NCI-H1417 treated with DMSO at 0.1 percent for 48 hours (cell line): Measurements from ENCODE around the gene TNS1.

Experiments
- DNase-seq: peaks from one replicate; lab custom pipeline; 2025; lab: John Stamatoyannopoulos, UW

The TNS1 gene

DNA sequence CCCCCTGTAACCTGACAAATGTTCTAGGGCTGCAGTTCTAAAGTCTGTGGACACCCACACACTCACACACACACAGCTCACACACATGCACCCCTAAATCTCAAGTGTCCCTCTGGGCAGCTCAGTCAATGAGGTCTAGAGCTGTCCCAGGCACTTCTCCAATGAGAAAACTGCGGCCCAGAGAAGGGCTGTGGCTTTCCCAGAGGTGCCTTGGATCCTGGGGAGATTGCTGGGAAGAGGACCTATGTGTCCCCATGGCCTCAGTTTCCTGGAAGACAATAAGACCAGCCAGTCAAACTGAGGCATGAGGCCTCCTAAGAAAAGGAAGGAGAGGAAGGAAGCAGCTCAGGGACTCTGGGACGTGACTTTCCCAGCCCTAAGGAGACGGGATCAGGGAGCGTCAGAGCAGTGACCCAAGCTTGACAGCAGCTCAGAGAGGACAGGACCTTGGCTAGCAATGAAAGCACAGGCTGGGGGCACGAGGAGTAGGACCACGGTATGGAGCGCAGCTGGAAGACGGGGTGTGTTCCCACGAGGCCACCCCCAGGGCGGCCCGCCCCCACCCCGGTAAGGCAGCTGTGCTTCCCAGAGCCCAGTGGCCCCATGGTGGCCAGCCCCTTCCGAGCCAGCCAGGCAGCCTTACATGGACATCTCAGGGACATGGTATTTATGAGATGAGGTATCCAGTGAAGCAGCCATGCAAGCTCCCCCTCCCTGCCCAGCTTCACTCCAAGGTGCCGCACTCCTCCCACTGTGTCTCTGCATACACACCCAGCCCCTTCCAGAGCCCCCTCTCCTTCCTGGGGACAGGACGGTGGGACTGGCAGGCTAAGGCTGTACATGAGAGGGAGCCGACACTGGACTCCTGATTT is 46.0 kb downstream of the TNS1 start:
- DNase-seq = no peak

DNA sequence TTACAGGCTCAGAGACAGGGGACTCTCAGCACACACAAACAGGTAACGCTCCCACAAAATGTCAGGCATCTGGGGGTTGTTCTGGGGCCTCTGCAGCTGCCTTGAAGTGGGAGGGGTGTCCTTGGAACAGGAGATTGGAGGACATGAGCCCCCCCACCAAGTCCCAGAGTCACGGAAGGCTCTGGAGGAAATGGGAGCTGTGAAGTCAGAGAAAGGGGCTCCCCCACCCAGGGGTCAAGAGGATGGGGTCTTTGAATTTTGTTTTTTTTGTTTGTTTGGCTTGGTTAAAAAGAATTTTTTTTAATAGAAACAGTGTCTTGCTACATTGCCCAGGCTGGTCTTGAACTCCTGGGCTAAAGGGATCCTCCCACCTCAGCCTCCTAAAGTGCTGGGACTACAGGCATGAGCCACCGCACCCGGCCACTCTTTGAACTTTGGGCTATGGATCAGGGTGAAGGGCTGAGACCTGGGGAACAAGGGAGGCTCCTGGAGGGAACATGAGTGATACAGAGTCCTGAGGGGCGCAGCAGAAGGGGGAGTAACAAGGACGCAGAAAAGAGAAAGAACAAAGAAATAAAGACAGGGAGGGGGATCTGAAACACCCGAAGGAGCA is 46.8 kb downstream of the TNS1 start:
- DNase-seq = no peak

DNA sequence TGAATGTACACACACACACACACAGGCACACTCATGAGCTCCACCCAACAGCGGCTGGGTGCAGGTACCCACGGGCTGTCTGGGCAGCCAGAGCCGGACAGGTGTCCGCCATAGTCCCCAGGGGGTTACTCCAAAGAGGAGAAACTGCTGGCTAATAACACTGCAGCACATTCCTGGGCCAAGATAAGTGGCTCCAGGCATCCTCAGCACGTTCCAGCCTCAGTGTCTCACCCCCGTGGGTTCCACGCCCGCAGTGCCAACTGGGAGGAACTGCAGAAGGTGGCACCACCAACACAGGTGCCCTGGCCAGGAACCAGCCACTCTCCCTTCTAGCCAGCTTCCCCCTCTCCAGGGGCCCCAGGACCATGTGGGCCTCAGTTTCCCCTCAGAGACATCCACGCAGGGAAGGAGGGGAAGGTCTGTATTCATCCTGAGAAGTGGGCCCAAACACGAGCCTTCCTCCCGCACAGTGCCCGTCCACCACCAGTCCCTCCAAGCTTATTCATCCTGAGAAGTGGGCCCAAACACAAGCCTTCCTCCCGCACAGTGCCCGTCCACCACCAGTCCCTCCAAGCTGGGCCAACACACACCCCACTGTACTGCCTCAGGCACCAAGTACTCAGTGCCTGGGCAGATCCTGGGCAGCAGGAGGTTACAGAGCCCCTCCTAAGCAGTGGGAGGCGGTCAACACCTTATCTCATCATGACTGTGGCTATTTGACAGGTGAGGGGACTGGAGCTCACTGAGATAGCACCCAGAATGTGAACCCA is 47.6 kb downstream of the TNS1 start:
- no peak for DNase-seq

DNA sequence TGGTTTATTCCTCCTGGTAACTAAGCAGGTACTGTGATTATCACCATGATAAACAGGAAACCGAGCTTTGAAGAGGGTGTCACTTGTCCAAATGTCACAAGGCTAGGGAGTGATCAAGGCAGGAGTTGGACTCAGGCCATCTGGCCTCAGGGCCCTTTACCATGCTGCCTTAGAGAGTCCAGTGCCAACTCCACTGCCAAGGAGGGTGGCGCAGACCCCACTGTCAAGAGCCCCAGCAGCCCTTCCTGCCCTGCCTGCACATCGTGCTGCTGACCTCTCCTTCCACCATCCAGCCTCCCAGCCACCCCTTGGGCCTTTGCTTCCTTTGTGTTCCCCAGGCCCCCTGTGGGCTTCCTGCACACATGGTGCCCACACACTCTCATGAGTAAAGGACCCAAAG is 48.3 kb downstream of the TNS1 start:
- no peak for DNase-seq

DNA sequence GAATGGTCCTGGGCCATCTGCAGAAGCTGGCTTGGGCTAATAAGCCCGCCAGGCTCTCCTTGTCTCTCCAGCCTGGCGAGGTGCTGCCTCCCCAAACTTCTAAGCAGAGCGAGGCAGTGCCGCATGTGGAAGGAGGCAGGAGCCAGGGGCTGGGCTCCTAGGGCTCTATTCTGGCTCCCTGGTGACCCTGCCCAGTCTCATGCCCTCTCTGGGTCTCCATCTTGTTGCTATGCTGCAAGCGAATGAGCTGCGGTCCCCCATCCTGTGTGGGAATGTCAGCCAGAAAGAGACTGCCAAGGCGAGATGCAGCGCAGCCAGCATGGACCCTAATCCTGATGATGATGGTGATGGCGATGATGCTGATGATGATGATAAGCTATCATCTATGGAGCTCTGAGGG is 48.7 kb downstream of the TNS1 start:
- DNase-seq = no peak

DNA sequence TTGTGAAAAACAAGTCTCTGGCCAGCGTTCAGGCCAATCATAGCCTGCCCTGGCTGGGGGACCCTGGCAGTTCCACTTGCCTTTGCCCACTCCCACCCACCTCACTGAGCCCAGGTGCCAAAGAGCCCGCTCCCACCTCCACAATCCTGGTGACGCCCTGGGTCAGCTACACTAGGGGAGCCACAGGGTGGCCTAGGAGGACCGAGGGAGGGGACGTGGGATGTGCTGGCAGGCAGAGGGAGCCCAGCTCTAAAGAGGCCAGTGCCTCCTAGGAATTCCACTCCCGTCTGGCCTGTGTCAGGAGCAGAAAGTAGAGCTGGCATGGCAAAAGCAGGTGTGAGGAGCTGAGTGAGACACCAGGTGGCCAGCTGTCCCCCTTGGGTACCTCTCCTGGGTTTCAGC is 49.3 kb downstream of the TNS1 start:
- DNase-seq = no peak

DNA sequence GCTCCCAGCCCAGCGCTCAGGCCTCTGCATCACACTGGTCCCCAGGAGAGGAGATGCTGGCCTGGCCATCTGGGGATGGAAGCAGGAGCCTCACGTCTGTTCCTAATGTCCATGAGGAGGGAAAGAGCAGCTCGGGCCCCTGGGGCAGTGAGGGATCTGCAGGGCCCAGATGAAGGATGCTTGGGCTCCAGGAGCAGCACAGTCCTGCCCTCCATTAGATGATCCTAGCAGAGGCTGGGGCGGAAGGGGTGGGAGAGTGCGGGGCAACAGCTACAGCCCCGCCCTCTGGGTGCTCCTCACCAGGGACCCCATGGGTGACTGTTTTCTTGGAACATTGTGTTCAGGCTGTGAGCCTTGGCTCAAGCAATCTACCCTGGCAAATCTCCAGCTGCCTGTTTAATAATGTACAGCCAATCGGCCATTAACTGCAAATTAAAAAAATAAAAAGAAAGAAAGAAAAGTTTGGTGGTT is 49.7 kb downstream of the TNS1 start:
- no peak for DNase-seq

DNA sequence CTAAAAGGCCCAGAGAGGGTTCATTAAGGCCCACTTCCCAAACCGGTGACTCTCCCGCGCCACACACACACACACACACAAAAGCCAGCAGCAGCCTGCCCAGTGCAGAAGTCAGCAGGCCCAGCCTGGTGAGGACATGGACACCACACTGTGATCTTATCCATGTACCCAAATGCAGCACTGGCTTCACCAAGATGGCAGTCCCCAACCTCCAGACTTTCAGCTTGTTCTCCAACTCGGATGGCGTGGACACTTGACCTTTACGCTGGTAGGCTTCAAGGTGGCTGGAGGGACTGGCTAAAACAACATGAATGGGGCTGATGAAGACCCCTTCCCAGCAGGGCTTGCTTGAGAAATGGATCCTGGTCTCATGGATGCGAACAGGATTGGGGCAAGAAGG is 50.4 kb downstream of the TNS1 start:
- no peak for DNase-seq

DNA sequence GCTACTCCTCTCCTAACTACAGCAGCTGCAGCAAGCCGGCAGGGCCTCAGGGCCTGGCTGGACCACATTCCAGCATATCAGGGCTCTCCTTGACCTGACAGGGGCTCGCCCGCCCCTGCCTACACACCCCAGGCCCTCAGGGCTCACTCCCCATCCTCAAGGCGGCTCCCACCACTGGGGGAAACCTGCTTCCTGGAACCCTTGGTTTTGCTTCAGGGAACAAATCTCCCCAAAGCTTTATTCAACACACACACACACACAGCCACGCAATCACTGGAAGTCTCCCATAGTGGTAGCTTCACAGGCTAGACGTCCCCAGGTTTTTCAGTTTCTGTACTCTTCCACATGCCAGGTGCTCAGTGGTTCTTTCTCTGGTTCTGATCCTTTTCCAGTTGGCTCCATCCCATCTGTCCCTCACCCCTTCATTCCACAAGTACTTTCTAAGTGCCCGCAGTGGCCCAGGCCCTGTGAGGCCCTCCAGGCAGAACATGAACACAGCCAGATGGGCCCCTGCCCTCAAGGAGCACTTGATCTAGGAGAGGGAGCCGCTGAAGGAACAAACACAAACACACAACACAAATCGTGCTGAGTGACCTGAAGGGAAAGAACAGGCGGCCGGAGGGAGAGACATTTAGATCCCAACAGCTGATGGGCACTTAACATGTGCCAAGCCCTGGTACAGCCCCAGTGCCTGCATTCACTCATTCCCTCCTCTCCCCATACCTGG is 51.1 kb downstream of the TNS1 start:
- DNase-seq = no peak

DNA sequence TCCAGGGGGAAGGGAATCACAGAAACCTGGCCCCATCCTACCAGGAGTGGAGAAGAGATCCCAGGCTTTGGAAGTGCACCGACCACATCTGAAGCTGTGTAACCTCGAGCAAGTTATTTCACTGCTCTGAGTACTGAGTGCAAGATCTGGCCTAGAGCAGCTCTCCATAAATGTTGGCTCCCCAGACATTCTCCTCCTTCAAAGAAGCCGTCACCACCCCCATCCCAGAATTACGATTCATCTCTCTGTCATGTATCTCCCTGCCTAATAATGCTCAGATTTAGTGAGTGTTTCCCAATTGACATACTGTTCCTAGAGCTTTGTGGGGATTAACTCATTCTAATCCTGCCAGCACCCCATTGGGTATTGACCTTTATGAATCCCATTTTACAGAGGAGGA is 51.7 kb downstream of the TNS1 start:
- DNase-seq = no peak

DNA sequence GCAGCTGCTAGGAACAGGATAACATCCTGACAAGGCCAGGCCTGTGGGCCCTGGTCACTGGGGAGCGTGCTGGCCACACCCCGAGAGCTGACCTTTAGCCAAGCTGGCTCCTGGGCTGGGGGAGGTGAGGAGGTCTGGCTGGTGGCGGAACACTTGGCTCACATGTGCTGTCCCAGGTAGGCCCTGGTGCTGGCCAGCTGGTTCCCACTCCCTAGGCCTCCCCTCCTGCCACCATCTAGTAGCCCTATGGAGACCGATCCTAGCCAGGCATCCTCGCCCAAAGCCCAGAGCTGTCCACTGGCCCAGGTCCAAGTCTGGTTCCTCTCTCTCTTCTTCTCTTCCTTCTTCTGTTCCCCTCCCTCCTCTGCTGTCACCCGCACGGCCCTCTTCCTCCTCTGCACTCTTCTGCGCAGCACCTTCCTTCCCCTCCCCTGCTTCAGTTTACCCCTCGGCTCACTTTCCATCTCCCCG is 52.4 kb downstream of the TNS1 start:
- DNase-seq = no peak

DNA sequence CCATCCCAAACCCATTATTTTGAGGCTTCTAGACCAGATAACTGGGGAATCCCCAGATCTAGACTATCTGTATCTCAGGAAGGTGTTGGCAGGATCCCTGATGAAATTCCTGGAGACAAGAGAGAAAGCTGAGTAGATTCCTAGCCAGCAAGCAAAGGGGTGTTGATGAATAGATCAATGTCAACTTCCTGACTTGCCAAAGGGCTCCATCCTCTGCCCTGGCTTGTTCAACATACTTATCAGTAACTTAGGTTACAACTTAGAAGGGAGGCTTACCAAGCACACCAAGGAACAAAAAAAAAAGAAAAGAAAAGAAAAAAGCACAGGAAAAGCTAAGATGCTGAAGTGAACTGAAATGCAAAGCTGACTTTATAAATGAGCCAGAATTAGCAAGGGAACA is 53.3 kb downstream of the TNS1 start:
- no peak for DNase-seq

DNA sequence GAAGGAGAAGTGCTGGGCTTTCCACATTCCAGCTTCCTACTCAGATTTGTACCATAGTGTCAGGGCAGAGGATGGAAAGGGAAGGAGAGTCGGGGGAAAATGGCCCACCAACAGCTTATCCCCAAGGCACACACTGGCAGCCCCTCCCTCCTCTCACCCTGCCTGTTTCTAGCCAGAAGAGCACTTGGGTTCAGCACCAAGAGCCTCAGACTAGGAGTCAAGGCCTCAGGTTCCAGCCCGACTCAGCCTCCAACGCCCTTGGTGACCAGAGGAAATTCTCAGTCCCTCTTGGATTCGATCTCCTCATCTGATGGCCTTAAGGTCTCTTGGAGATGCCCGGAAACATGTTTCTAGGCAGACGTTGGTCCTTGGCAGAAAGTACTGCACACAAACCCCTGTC is 53.9 kb downstream of the TNS1 start:
- no peak for DNase-seq

DNA sequence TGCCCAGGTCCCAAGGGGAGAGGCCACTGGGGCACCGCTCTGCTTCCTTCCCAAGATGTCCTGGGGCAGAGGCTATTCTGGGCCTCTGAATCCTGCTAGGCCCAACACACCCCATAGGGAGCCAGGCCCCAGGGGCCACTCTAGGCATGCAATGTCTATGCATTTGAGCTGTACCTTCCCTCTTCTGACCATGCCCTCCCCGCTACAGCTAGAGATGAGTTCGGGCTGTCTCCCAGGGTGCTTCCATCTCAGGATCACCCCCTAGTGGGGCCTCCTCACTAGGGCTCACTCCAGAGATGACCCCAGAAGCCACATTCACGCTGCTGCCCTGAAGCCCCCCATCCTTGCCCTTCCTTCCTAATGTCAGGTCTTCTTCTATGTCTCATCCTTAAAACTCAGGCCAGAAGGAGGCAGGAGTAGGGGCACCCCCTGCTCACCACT is 54.4 kb downstream of the TNS1 start:
- DNase-seq = no peak

DNA sequence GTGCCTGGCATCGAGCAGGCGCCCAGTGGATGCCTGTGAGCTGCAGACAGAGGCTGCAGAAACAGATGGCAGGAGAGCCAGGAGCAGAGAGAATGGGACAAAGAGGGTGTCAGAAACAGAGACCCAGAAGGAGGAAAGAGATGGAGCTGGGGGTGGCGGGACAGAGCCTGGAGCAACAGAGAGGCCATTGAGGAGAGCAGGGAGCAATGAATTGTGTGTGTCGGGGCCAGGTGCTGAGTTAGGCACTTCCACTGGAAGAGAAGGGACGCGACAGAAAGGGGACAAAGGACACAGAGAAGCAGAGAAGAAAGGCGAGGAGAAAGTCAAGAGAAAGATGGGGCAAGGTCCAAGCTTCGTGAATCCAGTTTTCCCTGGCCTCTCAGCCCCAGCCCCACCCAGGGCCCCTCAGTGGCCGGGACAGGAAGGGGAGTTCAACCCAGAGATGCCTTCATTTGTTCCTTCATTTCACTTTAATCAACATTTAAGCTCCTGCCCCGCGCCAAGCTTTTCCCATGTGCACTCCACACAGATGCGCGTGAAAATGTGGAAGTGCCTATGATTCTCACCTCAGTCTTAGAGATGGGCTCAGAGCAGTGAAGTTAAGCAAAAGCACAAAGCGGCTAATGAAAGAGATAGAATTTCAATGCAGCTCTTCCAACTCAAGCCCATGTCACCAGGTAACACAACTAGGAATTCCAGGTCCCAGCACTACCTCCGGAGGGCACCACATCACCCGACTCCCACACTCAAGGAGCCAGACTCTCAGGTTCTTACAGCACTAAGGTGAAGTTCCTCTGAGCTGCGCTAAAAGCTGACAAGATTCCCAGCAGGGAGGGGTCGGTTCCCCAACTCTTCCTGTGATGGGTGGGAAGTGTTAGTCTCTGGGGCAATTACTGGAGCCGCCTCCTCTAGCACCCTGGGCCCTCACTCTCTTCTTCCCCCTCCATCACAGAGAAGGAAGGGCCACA is 55.1 kb downstream of the TNS1 start:
- no peak for DNase-seq

DNA sequence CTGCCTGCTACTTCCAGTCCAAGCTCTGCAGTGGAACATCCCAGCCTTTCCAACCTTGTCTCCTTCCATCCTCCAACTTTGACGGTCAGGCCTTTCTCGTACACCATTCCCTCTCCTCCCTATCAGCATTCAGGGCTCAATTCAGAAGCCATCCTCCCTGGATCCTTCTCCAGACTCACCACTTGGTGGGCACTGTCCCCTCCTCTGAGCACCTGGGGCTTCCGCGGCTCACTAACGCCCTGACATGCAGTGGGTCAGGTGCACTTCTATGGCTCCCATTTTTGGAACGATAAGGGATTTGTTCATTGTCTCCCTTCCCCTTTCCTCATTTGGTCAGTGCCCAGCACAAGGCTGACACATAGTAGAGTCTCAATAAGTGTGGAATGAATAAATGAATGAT is 56.7 kb downstream of the TNS1 start:
- no peak for DNase-seq

DNA sequence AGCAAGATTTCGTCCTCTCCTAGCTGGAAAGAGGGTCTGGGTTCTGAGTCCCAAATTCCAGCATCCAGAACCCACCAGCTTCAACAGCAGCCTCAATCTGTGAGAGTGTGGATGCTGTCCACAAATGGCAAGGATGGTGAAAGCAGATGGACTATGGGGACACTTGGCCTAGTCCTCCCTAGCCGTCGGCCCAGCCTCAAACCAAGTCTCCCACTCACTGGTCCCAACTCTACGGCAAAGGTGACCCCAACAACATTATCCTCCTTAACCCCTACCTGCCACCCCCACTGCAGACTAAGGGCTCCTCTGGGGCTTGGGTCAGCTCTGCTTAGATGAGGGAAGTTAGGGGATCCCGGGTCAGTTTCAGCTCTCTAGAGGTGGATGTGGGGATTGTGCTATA is 57.3 kb downstream of the TNS1 start:
- DNase-seq = no peak

DNA sequence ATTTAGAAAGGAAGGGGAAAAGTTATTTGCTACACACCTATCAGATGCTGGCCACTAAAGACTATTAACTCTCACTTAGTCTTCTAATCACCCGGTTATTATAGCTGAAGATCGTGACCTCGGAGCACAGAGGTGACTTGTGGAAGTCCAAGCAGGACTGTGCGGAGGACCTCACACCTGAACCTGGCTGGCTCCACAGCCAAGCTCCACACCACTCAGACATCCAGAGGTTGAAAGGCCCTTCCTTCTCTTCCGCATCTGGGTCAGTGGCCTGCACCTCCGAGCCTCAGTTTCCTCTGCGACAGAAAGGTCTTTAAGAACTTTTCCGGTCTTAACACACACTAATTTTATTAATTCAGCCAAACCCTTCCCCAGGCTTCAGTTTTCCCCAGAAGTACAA is 57.9 kb downstream of the TNS1 start:
- DNase-seq = no peak

DNA sequence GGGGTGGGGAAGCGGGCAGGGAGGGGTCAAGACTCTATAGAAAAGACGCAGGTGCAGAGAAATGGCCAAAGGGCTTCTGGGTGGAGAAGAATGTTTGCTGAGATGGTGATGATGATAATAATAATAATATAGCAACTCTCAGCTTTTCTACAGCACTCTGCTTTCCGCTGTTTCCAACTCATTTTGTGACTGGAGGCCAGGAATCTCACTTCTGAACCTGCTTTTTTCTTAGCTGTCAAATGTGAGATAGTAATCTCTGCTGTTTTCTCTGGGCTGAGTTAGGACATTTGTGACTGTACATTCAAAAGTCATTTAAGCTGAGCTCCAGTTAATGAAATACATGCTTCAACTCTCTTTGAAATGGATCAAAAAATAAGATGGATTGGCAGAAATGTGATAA is 58.4 kb downstream of the TNS1 start:
- no peak for DNase-seq

DNA sequence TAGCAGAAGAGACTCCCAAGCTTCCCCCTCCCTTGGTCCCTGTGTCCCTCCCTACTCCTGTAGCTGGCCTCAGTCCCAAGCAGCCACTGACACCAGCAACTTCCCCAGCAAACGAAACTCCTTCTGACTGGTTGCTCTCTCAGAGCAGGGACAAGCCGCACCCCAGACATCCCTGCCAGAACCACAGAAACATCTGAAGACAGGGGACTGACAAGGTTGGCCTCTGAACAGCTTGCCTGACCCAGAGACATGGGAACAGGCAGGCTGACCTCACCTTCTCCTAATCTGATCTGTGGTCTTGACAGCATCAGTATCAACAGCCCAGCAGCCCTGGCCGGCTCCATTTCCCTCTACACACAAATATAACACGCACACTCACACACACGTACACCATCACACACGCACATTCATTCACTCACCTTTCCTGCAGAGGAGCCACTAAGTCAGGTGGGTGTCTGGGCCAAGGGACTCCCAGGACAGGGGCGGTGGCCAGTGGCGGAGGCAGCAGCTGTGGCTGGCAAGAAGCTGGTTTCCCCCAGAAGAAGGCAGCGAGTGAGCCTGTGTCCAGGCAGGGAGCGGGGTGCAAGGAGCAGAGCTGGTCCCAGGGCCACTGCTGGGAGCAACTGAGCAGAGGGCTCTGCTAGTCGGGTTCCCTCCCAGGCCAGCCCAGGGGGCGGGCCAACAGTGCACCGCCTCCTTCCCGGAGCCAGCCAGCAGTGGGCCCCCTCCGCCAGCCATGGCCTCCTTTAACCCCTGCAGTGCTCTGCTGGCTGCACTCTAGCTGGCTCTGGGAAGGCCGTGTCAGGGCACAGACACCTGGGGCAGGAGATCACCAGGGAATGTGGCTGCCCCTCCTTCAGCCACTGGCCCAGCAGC is 59.1 kb downstream of the TNS1 start:
- DNase-seq = no peak
